Mucosa of descending colon (tissue), 3 donors: ENCODE results near the gene DOC2B. TPM values are rescaled to one million over a fixed set of nuclear protein-coding genes. Genes with fewer than 3 reads are reported as not detected.

Source experiments
- ATAC-seq: fragments of 200-7000 bp; cut with Tn5 transposase; one replicate; pipeline ENCODE4 v1.9.1; 2020; ENCODE audit warnings: mild to moderate bottlenecking, moderate library complexity
- DNase-seq, 3 donors: peaks; one replicate each; pipeline ENCODE4 v3.0.0-alpha.2; 2020
- H3K36me3 ChIP-seq: fragments of 200-600 bp; one replicate; pipeline ENCODE4 v1.8.0; 2021; ENCODE audit warnings: low read depth, mild to moderate bottlenecking
- H3K4me1 ChIP-seq: fragments of 200-600 bp; one replicate; pipeline ENCODE4 v1.8.0; 2021; ENCODE audit warnings: low read depth, mild to moderate bottlenecking
- H3K4me3 ChIP-seq: fragments of 200-600 bp; one replicate; pipeline ENCODE4 v1.8.0; 2021; ENCODE audit warnings: mild to moderate bottlenecking
- H3K9me3 ChIP-seq: fragments of 200-600 bp; one replicate; pipeline ENCODE4 v1.8.0; 2021; ENCODE audit warnings: mild to moderate bottlenecking
- intact Hi-C, 2 donors: fragments of 100-400 bp; cut with DNase I in 1 of 2; cut with micrococcal nuclease in 1 of 2; formaldehyde crosslinking; loops; one replicate each; pipeline versions ENCODE4 v1.11.0 to v1.11.1; 2022; cut with DNase I, micrococcal nuclease
- total RNA-seq, 3 donors: library from RNA; stranded (reverse); fragmentation: NEBNext Ultra II Directional in 2 of 3; extraction: Animal tissue kit (Norgen Biotek cat#: 25700) in 2 of 3; gene quantifications; one replicate each; pipeline versions ENCODE4 v1.2.1 to v1.2.4, GENCODE V29; 2021 to 2023
- TF ChIP-seq, protein P1 (sequence below): fragments of 200-600 bp; IDR thresholded peaks from one replicate; pipeline ENCODE4 v1.8.0; 2022; ENCODE audit warnings: antibody characterized with exemption, mild to moderate bottlenecking
- donor health status: DM: no; HTN: no; CAD: no; lungs with moderate emphysema.
- donor health status: DM: no; HTN: no; CAD: no.
- donor health status: DM: no; HTN: yes; CAD: no.

The DOC2B gene
- total RNA-seq, 3 donors from 2014 or later: 3.2 to 6.7 (median 4.0) TPM

DNA sequence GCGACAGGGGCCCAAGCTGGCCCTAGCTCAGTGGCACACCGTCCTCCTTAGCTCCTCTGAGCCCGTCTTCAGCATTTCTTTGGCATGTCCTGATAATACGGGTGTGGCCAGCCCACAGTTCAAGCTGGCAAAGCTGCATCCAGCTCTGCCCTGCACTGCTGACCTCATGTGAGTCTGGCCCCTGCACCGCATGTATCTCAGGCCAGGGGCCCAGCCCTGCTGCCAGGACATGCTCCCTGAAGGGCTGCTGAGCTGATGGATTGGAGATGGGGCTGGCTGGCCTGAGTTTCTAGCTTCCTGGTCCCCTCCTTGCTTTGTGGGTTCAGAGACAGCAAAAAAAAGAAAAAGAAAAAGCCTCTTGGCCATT, 2.4 kb downstream of the DOC2B start:
- no peaks in the 10 kb centered on the region for H3K9me3 ChIP-seq
- H3K4me1 ChIP-seq: peaks cover 4% of the 10 kb centered on the region
- ATAC-seq (no peak), DNase-seq (no peak)
- intact Hi-C loops: no loop called here
- H3K36me3 ChIP-seq: no peaks in the 10 kb centered on the region
- TF ChIP-seq, protein P1, sequence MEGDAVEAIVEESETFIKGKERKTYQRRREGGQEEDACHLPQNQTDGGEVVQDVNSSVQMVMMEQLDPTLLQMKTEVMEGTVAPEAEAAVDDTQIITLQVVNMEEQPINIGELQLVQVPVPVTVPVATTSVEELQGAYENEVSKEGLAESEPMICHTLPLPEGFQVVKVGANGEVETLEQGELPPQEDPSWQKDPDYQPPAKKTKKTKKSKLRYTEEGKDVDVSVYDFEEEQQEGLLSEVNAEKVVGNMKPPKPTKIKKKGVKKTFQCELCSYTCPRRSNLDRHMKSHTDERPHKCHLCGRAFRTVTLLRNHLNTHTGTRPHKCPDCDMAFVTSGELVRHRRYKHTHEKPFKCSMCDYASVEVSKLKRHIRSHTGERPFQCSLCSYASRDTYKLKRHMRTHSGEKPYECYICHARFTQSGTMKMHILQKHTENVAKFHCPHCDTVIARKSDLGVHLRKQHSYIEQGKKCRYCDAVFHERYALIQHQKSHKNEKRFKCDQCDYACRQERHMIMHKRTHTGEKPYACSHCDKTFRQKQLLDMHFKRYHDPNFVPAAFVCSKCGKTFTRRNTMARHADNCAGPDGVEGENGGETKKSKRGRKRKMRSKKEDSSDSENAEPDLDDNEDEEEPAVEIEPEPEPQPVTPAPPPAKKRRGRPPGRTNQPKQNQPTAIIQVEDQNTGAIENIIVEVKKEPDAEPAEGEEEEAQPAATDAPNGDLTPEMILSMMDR: no peak
- H3K4me3 ChIP-seq: no peak overlapping the region

DNA sequence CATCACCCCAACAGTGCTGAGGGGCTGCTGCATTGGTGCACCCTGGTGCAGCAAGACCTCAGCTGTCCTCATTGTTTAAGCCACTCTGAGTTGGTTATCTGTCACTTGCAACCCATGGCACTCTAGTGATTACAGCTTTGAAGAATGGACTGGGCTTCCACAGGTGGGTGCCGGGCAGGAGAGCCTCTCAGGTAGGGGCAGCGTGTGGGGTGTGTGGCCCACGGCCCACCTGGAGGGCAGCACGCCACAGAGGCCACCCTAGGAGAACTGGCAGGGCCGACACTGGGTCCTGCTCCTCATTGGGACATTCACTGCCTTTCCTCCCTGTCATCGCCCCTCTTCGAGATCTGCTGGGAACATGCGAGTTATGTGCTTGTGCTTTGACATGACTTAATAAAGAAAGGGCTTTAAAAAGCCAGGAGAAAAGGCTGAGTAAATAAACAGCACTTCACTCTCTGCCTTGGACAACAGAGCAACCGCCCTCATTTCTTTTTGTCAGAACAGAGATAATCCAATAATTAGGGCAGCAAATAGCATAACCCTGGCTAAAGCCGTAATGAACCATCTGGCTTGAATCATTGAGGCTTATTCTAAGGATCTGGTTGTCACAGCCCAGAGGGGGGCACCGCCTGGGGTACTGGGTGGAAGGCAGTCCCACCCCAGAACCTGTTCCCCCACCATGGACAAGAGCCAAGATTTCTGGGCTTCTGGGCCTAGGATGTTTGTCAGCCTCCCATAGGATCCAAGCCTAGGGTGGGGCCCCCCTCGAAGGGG, 3.0 kb downstream of the DOC2B start:
- H3K9me3 ChIP-seq: no peaks in the 10 kb centered on the region
- H3K4me1 ChIP-seq: peaks cover 4% of the 10 kb centered on the region
- ATAC-seq (no peak), DNase-seq (no peak)
- intact Hi-C loops: no loop called here
- no peak overlapping the region for H3K4me3 ChIP-seq
- TF ChIP-seq, protein P1: no peak
- H3K36me3 ChIP-seq: no peaks in the 10 kb centered on the region

DNA sequence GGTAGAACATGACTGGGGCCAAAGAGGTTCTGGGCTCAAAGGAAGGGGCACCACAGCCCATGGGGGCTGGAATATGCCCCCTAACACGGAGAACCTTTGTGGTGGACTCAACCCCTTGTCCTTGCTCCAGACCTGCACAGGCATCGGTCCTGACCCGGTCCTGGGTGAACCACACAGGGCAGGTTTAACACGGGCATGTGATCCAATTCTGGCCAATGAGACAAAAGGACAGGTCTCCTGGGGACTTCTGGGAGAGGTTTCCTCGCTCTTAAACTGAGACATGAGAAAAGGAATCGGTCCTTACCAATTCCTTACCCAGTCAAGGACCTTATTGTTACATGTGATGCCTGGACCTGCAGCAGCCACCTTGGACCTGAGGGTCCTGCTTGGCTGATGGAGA, 3.7 kb downstream of the DOC2B start:
- H3K36me3 ChIP-seq: no peaks in the 10 kb centered on the region
- intact Hi-C loops: no loop called here
- ATAC-seq (no peak), DNase-seq (no peak)
- H3K9me3 ChIP-seq: no peaks in the 10 kb centered on the region
- peaks cover 4% of the 10 kb centered on the region for H3K4me1 ChIP-seq
- H3K4me3 ChIP-seq: no peak overlapping the region
- TF ChIP-seq, protein P1: no peak

DNA sequence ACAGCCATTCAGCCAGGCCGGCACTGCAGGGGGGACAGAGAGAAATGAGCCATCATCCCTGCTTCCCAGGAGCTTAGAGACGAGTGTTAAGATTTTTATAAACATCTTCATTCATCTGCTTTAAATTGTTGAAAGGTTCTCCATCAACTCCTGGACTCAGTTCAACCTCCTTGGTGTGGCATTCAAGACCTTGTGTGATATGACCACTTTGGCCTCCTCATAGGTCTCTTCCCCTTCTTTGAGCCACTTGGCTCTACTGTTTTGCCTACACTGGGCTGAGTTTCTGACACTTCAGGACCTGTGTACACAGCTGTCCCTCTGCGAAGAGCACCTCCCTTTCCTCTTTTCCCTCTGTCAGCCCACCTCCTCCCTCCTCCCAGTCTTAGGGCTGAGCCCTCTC, 4.3 kb downstream of the DOC2B start:
- no peak for ATAC-seq
- H3K4me1 ChIP-seq: peaks cover 4% of the 10 kb centered on the region
- no peak for DNase-seq
- no peak overlapping the region for H3K4me3 ChIP-seq
- no peaks in the 10 kb centered on the region for H3K36me3 ChIP-seq
- TF ChIP-seq, protein P1: no peak
- no peaks in the 10 kb centered on the region for H3K9me3 ChIP-seq
- intact Hi-C loops: no loop called here

DNA sequence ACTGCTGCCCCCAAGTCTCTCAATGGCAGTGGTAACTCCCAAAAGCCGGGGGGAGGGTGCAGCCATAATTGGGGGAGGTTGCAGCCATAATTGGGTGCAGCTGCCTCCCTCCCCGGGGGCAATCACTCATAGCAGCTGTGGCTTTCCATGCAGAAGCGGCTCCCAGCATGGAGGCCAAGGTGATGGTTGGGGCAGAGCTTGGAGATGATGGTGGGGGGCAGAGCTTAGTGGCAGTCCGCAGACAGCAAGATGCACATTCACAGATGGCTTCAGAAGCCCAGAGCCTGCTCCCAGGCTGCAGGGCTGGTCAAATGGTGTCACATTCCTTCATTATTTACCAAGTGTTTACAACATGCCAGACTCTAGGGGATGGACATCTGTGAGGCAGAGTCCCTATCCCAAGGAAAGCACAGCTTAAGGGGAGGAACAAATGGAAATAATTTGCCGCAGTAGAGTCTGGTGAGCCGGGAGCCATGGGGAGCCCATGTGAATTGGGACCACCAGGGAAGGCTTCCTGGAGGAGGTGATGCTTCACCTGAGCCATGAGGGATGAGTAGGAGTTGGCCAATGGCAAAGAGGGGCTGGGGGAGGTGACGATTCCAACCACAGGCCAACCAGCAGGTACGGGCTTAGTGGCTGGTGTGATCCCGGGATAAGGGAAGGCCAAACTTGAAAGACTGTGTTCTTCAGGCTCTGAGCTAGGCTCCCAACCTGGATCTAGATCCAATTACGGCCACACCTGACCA, 8.1 kb downstream of the DOC2B start:
- no peak overlapping the region for H3K4me3 ChIP-seq
- H3K9me3 ChIP-seq: no peaks in the 10 kb centered on the region
- intact Hi-C loops: no loop called here
- TF ChIP-seq, protein P1: no peak
- ATAC-seq (no peak), DNase-seq (no peak)
- no peaks in the 10 kb centered on the region for H3K36me3 ChIP-seq
- no peaks in the 10 kb centered on the region for H3K4me1 ChIP-seq
